IMR-90 (cell line): ENCODE measurements around the gene MSLN. TPM values are rescaled to one million over a fixed set of nuclear protein-coding genes. Genes with fewer than 3 reads are reported as not detected.

Experiments
- ATAC-seq: fragments of 200-7000 bp; cut with Tn5 transposase; 2 replicates; pipeline ENCODE4 v1.9.1; 2020; ENCODE audit warnings: low read depth, mild to moderate bottlenecking, moderate library complexity
- BruUV-seq: library from RNA; stranded (reverse); fragments of 400-500 nt; replicated peaks from 2 replicates; lab custom pipeline; 2021; lab: Mats Ljungman, UMichigan
- CTCF ChIA-PET: fragments of 300-600 bp; formaldehyde crosslinking; extraction: SDS; loops from one replicate; lab custom pipeline; 2021; ENCODE audit warnings: antibody characterized with exemption; lab: Yijun Ruan, JAX
- POLR2A ChIA-PET: fragments of 300-600 bp; sonication (Branson Sonifier 250); formaldehyde crosslinking; loops from one replicate; lab custom pipeline; 2022; ENCODE audit warnings: antibody characterized with exemption; ENCODE audit not compliant: unreplicated experiment; lab: Charles Lee
- DNase-seq: peaks from one replicate; pipeline ENCODE4 v3.0.0; 2013
- H2AFZ ChIP-seq: replicated peaks from 2 replicates; pipeline ENCODE3; 2013; ENCODE audit warnings: low read length, mild to moderate bottlenecking; ENCODE audit not compliant: poor library complexity
- H2AK5ac ChIP-seq: 2 replicates; pipeline ENCODE4 v1.6.1; 2013; ENCODE audit warnings: low read depth, low read length, inconsistent platforms
- H2AK9ac ChIP-seq: replicated peaks from 2 replicates; pipeline ENCODE3; 2013; ENCODE audit warnings: mild to moderate bottlenecking, low read depth, low read length, moderate library complexity; ENCODE audit not compliant: poor library complexity
- H2BK120ac ChIP-seq: 2 replicates; pipeline ENCODE4 v1.6.1; 2013; ENCODE audit warnings: low read depth, low read length, inconsistent platforms
- H2BK15ac ChIP-seq: 3 replicates; pipeline ENCODE4 v1.6.1; 2013; ENCODE audit warnings: low read depth, low read length, inconsistent platforms
- H2BK20ac ChIP-seq: 2 replicates; pipeline ENCODE4 v1.6.1; 2013; ENCODE audit warnings: low read depth, mild to moderate bottlenecking, inconsistent platforms, low read length, moderate library complexity
- H2BK5ac ChIP-seq: 2 replicates; pipeline ENCODE4 v1.6.1; 2013; ENCODE audit warnings: mild to moderate bottlenecking, low read depth, low read length, inconsistent platforms; ENCODE audit not compliant: poor library complexity, severe bottlenecking
- H3K14ac ChIP-seq: replicated peaks from 2 replicates; pipeline ENCODE4 v1.6.1; 2013; ENCODE audit warnings: low read depth, low read length, inconsistent platforms
- H3K18ac ChIP-seq: 2 replicates; pipeline ENCODE4 v1.6.1; 2013; ENCODE audit warnings: low read depth, low read length, control low read depth
- H3K23ac ChIP-seq: 2 replicates; pipeline ENCODE4 v1.6.1; 2013; ENCODE audit warnings: low read depth, low read length, inconsistent platforms
- H3K27ac ChIP-seq: 2 replicates; pipeline ENCODE4 v1.5.1; 2013; ENCODE audit warnings: mild to moderate bottlenecking, control low read depth, low read length; ENCODE audit not compliant: insufficient read depth
- H3K27me3 ChIP-seq: 2 replicates; pipeline ENCODE4 v1.6.1; 2013; ENCODE audit warnings: low read length; ENCODE audit not compliant: control insufficient read depth, insufficient read depth
- H3K36me3 ChIP-seq: 2 replicates; pipeline ENCODE4 v1.6.1; 2013; ENCODE audit warnings: low read length, mixed read lengths; ENCODE audit not compliant: control insufficient read depth, insufficient read depth
- H3K4ac ChIP-seq: 2 replicates; pipeline ENCODE4 v1.6.1; 2013; ENCODE audit warnings: low read depth, low read length, inconsistent platforms
- H3K4me1 ChIP-seq: 2 replicates; pipeline ENCODE4 v1.6.1; 2013; ENCODE audit warnings: low read length, mixed read lengths; ENCODE audit not compliant: control insufficient read depth, insufficient read depth
- H3K4me2 ChIP-seq: 2 replicates; pipeline ENCODE4 v1.6.1; 2013; ENCODE audit warnings: low read depth, mild to moderate bottlenecking, control low read depth, low read length, moderate library complexity
- H3K4me3 ChIP-seq: 2 replicates; pipeline ENCODE4 v1.5.1; 2013; ENCODE audit warnings: low read depth, mild to moderate bottlenecking, control low read depth, low read length, moderate library complexity; ENCODE audit not compliant: insufficient read depth
- H3K56ac ChIP-seq: 2 replicates; pipeline ENCODE4 v1.6.1; 2013; ENCODE audit warnings: low read length, inconsistent platforms; ENCODE audit not compliant: insufficient read depth; ENCODE audit errors: extremely low read depth
- H3K79me1 ChIP-seq, 2 experiments: 2 replicates each; pipeline ENCODE4 v1.6.1; 2013; ENCODE audit warnings: low read length in 2 of 2, inconsistent platforms in 1 of 2, low read depth in 1 of 2
- H3K9ac ChIP-seq: 2 replicates; pipeline ENCODE4 v1.6.1; 2013; ENCODE audit warnings: low read depth, low read length, control low read depth
- H3K9me1 ChIP-seq: 2 replicates; pipeline ENCODE4 v1.6.1; 2013; ENCODE audit warnings: low read length, inconsistent platforms; ENCODE audit not compliant: insufficient read depth
- H3K9me3 ChIP-seq: 2 replicates; pipeline ENCODE4 v1.6.1; 2013; ENCODE audit warnings: low read length; ENCODE audit not compliant: control insufficient read depth, insufficient read depth
- H4K20me1 ChIP-seq: 2 replicates; pipeline ENCODE4 v1.6.1; 2013; ENCODE audit warnings: low read length, inconsistent platforms; ENCODE audit not compliant: insufficient read depth
- H4K5ac ChIP-seq: 2 replicates; pipeline ENCODE4 v1.6.1; 2013; ENCODE audit warnings: mild to moderate bottlenecking, low read depth, low read length, control low read depth
- H4K8ac ChIP-seq, 2 experiments: 2 replicates each; pipeline ENCODE4 v1.6.1; 2013; ENCODE audit warnings: low read depth in 2 of 2, low read length in 2 of 2, control low read depth in 1 of 2, inconsistent platforms in 1 of 2
- H4K91ac ChIP-seq: 2 replicates; pipeline ENCODE4 v1.6.1; 2013; ENCODE audit warnings: low read depth, low read length, inconsistent platforms; ENCODE audit not compliant: insufficient read depth
- BHLHE40 ChIP-seq: fragments of 150-350 bp; IDR thresholded peaks from 2 replicates; pipeline ENCODE4 v1.6.1; 2016; ENCODE audit warnings: mild to moderate bottlenecking, low read depth, low read length
- CHD1 ChIP-seq: IDR thresholded peaks from 2 replicates; pipeline ENCODE4 v1.6.1; 2012; ENCODE audit warnings: low read depth, low read length, improper control_type of control experiment
- FOS ChIP-seq: fragments of 150-350 bp; IDR thresholded peaks from 2 replicates; pipeline ENCODE4 v1.6.1; 2016; ENCODE audit warnings: low read depth, low read length
- MAFK ChIP-seq: IDR thresholded peaks from 2 replicates; pipeline ENCODE4 v1.6.1; 2012; ENCODE audit warnings: low read depth, low read length, improper control_type of control experiment
- MAZ ChIP-seq: IDR thresholded peaks from 2 replicates; pipeline ENCODE4 v1.6.1; 2012; ENCODE audit warnings: low read depth, mild to moderate bottlenecking, low read length, improper control_type of control experiment, moderate library complexity, borderline replicate concordance
- MXI1 ChIP-seq: IDR thresholded peaks from 2 replicates; pipeline ENCODE4 v1.6.1; 2012; ENCODE audit warnings: low read depth, mild to moderate bottlenecking, low read length, moderate library complexity, borderline replicate concordance
- POLR2A ChIP-seq: IDR thresholded peaks from 2 replicates; pipeline ENCODE4 v1.6.1; 2012; ENCODE audit warnings: mild to moderate bottlenecking, low read depth, low read length
- RAD21 ChIP-seq: IDR thresholded peaks from 2 replicates; pipeline ENCODE4 v1.6.1; 2012; ENCODE audit warnings: low read length, improper control_type of control experiment
- RCOR1 ChIP-seq: IDR thresholded peaks from 2 replicates; pipeline ENCODE4 v1.6.1; 2012; ENCODE audit warnings: mild to moderate bottlenecking, low read length, improper control_type of control experiment; ENCODE audit not compliant: insufficient replicate concordance
- RFX5 ChIP-seq: IDR thresholded peaks from 2 replicates; pipeline ENCODE4 v1.8.0; 2012; ENCODE audit warnings: low read depth, mild to moderate bottlenecking, low read length, moderate library complexity
- SMC3 ChIP-seq: fragments of 150-350 bp; IDR thresholded peaks from 2 replicates; pipeline ENCODE4 v1.6.1; 2016; ENCODE audit warnings: low read depth, mild to moderate bottlenecking, antibody characterized with exemption, low read length, moderate library complexity
- WGBS, 2 experiments: methylation state at CpG; one replicate each; pipeline versions ENCODE4 v1.1.5 to v1.1.7; 2013; ENCODE audit warnings: missing lambda C conversion rate in 2 of 2; ENCODE audit not compliant: insufficient read length in 1 of 2; ENCODE audit errors: extremely low coverage in 2 of 2; 5-methylcytosine and 5-hydroxymethylcytosine counted together
- dilution Hi-C: fragments of 300-500 bp; cut with HindIII; formaldehyde crosslinking; loops from one replicate; pipeline ENCODE4 v1.14.3; 2018; ENCODE audit warnings: low sequenced_read_pairs; ENCODE audit not compliant: unreplicated experiment
- in situ Hi-C: fragments of 300-500 bp; cut with MboI; formaldehyde crosslinking; loops from 3 replicates; pipeline ENCODE4 v1.14.3; 2019; ENCODE audit warnings: low sequenced_read_pairs, inconsistent platforms, mixed read lengths
- intact Hi-C: fragments of 100-400 bp; cut with micrococcal nuclease; formaldehyde crosslinking; loops from 2 replicates; pipeline ENCODE4 v1.10.0; 2022
- polyA plus RNA-seq, 3 experiments: library from polyadenylated mRNA; depleted of rRNA; stranded (reverse); fragments of >200 nt; gene quantifications; 2 replicates each; pipeline ENCODE4 v1.2.3, GENCODE V29; 2012; ENCODE audit warnings: low replicate concordance in 1 of 3
- total RNA-seq: library from RNA; depleted of rRNA; stranded (reverse); fragments of >200 nt; gene quantifications from 2 replicates; pipeline ENCODE4 v1.2.3, GENCODE V29; 2012
- TF ChIP-seq, protein P1 (sequence below): conservative IDR thresholded peaks from 2 replicates; pipeline ENCODE4 v1.5.1; 2012; ENCODE audit warnings: mild to moderate bottlenecking, low read depth, low read length, improper control_type of control experiment
- TF ChIP-seq, protein P2 (sequence below): fragments of 150-350 bp; IDR thresholded peaks from 2 replicates; pipeline ENCODE4 v1.6.1; 2016; ENCODE audit warnings: low read depth, mild to moderate bottlenecking, low read length, moderate library complexity, borderline replicate concordance
- TF ChIP-seq, protein P3 (sequence below): fragments of 150-350 bp; IDR thresholded peaks from 2 replicates; pipeline ENCODE4 v1.6.1; 2017; ENCODE audit warnings: mild to moderate bottlenecking, antibody characterized with exemption, low read length, low read depth

Gene MSLN
- total and polyA plus RNA-seq, 2 of the 4 experiments (the other 2 are of a cell fraction) = 0.14 TPM; not detected in 1

DNA sequence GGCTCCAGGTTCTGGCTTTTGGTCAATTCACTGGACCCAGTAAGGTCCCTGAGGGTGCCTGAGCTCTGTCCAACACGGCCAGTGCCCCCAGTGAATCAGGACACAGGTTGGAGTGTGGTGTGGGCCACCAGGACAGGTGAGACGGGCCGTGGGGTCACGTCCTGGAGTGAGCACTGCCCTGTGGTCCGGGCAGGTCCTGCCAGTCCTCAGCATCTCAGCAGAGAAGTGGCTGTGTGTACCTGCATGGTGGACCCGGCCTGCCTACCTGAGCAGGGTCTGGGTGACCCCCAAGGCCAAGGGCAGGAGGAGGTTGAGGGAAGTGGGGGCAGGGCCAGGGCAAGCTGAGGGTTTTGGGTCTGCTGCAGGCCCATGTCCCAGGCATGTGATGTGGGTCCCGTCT lies 41.9 kb downstream of the MSLN start:
- WGBS, 2 experiments = 74% methylated on average over 6 of the region's 7 CpGs; no CpG with 5 or more reads in 1 of the 2 experiments
- no peak for TF ChIP-seq RAD21
- no peak for TF ChIP-seq MXI1
- no peak for TF ChIP-seq FOS
- no peak for TF ChIP-seq MAZ
- TF ChIP-seq CHD1 = no peak
- no peak for TF ChIP-seq RCOR1
- no peak for TF ChIP-seq BHLHE40
- no peak for TF ChIP-seq MAFK
- TF ChIP-seq, protein P1, sequence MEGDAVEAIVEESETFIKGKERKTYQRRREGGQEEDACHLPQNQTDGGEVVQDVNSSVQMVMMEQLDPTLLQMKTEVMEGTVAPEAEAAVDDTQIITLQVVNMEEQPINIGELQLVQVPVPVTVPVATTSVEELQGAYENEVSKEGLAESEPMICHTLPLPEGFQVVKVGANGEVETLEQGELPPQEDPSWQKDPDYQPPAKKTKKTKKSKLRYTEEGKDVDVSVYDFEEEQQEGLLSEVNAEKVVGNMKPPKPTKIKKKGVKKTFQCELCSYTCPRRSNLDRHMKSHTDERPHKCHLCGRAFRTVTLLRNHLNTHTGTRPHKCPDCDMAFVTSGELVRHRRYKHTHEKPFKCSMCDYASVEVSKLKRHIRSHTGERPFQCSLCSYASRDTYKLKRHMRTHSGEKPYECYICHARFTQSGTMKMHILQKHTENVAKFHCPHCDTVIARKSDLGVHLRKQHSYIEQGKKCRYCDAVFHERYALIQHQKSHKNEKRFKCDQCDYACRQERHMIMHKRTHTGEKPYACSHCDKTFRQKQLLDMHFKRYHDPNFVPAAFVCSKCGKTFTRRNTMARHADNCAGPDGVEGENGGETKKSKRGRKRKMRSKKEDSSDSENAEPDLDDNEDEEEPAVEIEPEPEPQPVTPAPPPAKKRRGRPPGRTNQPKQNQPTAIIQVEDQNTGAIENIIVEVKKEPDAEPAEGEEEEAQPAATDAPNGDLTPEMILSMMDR = no peak
- TF ChIP-seq POLR2A = no peak
- TF ChIP-seq SMC3 = no peak
- TF ChIP-seq, protein P2, sequence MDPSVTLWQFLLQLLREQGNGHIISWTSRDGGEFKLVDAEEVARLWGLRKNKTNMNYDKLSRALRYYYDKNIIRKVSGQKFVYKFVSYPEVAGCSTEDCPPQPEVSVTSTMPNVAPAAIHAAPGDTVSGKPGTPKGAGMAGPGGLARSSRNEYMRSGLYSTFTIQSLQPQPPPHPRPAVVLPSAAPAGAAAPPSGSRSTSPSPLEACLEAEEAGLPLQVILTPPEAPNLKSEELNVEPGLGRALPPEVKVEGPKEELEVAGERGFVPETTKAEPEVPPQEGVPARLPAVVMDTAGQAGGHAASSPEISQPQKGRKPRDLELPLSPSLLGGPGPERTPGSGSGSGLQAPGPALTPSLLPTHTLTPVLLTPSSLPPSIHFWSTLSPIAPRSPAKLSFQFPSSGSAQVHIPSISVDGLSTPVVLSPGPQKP = no peak
- no peak for TF ChIP-seq RFX5
- TF ChIP-seq, protein P3, sequence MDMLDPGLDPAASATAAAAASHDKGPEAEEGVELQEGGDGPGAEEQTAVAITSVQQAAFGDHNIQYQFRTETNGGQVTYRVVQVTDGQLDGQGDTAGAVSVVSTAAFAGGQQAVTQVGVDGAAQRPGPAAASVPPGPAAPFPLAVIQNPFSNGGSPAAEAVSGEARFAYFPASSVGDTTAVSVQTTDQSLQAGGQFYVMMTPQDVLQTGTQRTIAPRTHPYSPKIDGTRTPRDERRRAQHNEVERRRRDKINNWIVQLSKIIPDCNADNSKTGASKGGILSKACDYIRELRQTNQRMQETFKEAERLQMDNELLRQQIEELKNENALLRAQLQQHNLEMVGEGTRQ = no peak
- no peak overlapping the region for H4K8ac ChIP-seq
- H2AK9ac ChIP-seq = no peak overlapping the region
- no peak overlapping the region for H3K27ac ChIP-seq
- H3K4ac ChIP-seq = no peak overlapping the region
- no peaks in the 10 kb centered on the region for H3K4me1 ChIP-seq
- H2BK5ac ChIP-seq = no peak overlapping the region
- no TSS peak for BruUV-seq
- H3K23ac ChIP-seq = no peak overlapping the region
- CTCF ChIA-PET = no interaction called here
- dilution Hi-C loops (no loop called here), in situ Hi-C loops (loop anchor here (25.0 kb wide), 1 partner anchor 410 kb away; no protein-coding TSS in a partner anchor), intact Hi-C loops (no loop called here)
- no peak for DNase-seq
- H3K18ac ChIP-seq = no peak overlapping the region
- no peak overlapping the region for H2AFZ ChIP-seq
- no peaks in the 10 kb centered on the region for H3K9me1 ChIP-seq
- no peak overlapping the region for H3K4me3 ChIP-seq
- no peak overlapping the region for H4K91ac ChIP-seq
- H2BK20ac ChIP-seq = no peak overlapping the region
- no peaks in the 10 kb centered on the region for H3K9me3 ChIP-seq
- peaks cover 20% of the 10 kb centered on the region for H3K27me3 ChIP-seq
- no peak overlapping the region for H3K9ac ChIP-seq
- no peak overlapping the region for H3K14ac ChIP-seq
- H3K36me3 ChIP-seq = peaks cover 1% of the 10 kb centered on the region; the same call in 1 of the 2 replicates
- no peak for ATAC-seq
- no peak overlapping the region for H2BK120ac ChIP-seq
- peaks cover 0 to 4% of the 10 kb centered on the region in 2 experiments; a peak in 2 of 4 replicates for H3K79me1 ChIP-seq
- POLR2A ChIA-PET = no interaction called here
- no peaks in the 10 kb centered on the region for H4K20me1 ChIP-seq
- no peak overlapping the region for H3K56ac ChIP-seq
- H3K4me2 ChIP-seq = no peak overlapping the region
- no peak overlapping the region for H2AK5ac ChIP-seq
- no peak overlapping the region for H4K5ac ChIP-seq
- no peak overlapping the region for H2BK15ac ChIP-seq
